ENCODE measurements around the gene SNX10. TPM values are rescaled to one million over a fixed set of nuclear protein-coding genes. Genes with fewer than 3 reads are reported as not detected.

Gene SNX10
- total and polyA plus RNA-seq, 2 of the 4 experiments (the other 2 are of a cell fraction), result not detected

DNA sequence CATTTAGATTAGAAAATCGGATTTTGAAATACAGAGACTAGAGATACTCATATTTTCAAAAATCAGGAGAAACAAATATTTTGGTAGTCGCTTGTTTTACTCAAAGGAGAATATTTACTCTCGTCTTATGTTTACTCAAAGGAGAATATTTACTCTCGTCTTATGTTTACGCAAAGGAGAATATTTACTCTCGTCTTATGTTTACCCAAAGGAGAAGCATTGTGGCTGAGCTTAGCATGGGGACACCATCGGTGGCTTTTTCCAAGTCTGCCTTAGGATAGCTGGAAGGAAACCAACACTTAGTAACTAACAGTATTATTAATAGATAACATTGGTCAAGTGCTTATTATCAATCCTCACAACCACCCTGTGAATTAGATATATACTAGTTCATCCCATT lies 71.8 kb downstream of the SNX10 start:
- Histone ChIP-seq H2BK20ac (ENCODE audit: low read depth, low read length) (no peak overlapping the region), H3K36me3 (ENCODE audit: control insufficient read depth, insufficient read depth, low read length) (no peaks in the 10 kb centered on the region), H3K79me1 (ENCODE audit: low read depth in 1 of 2, low read length in 2 of 2) (no peaks in the 10 kb centered on the region), H2AK5ac (ENCODE audit: low read depth, low read length) (no peak overlapping the region), H2AFZ (replicated peaks; ENCODE audit: low read length, poor library complexity) (no peak overlapping the region), H3K4me1 (ENCODE audit: control insufficient read depth, insufficient read depth, low read length) (no peaks in the 10 kb centered on the region), H2BK15ac (ENCODE audit: low read depth, low read length) (no peak overlapping the region), H2BK5ac (ENCODE audit: low read depth, low read length, poor library complexity, severe bottlenecking) (no peak overlapping the region), H2AK9ac (replicated peaks; ENCODE audit: low read depth, low read length, poor library complexity) (no peak overlapping the region), H4K20me1 (ENCODE audit: insufficient read depth, low read length) (no peaks in the 10 kb centered on the region), H3K56ac (ENCODE audit: extremely low read depth, insufficient read depth, low read length) (no peak overlapping the region), H3K4me2 (ENCODE audit: low read depth, low read length) (no peak overlapping the region), H3K4ac (ENCODE audit: low read depth, low read length) (no peak overlapping the region), H3K4me3 (ENCODE audit: insufficient read depth, low read depth, low read length) (no peak overlapping the region), H3K14ac (replicated peaks; ENCODE audit: low read depth, low read length) (no peak overlapping the region), H4K8ac (ENCODE audit: low read depth in 2 of 2, low read length in 2 of 2) (no peak overlapping the region), H4K5ac (ENCODE audit: low read depth, low read length) (no peak overlapping the region), H2BK120ac (ENCODE audit: low read depth, low read length) (no peak overlapping the region), H3K9me1 (ENCODE audit: insufficient read depth, low read length) (no peaks in the 10 kb centered on the region), H3K9me3 (ENCODE audit: control insufficient read depth, insufficient read depth, low read length) (no peaks in the 10 kb centered on the region), H3K27me3 (ENCODE audit: control insufficient read depth, insufficient read depth, low read length) (peaks cover 15% of the 10 kb centered on the region), H3K9ac (ENCODE audit: low read depth, low read length) (no peak overlapping the region), H3K18ac (ENCODE audit: low read depth, low read length) (no peak overlapping the region), H3K23ac (ENCODE audit: low read depth, low read length) (no peak overlapping the region), H3K27ac (ENCODE audit: insufficient read depth, low read length) (no peak overlapping the region), H4K91ac (ENCODE audit: insufficient read depth, low read depth, low read length) (no peak overlapping the region)
- ATAC-seq (ENCODE audit: low read depth) (no peak), DNase-seq (no peak)
- dilution Hi-C loops (cut with HindIII; ENCODE audit: low sequenced_read_pairs, unreplicated experiment), result no loop called here
- BruUV-seq (replicated peaks), result no TSS peak
- TF ChIP-seq POLR2A (IDR thresholded peaks at IDR 0.05; ENCODE audit: low read depth, low read length) (no peak), MAFK (IDR thresholded peaks at IDR 0.05; ENCODE audit: low read depth, low read length) (no peak), CEBPB (IDR thresholded peaks at IDR 0.05; ENCODE audit: low read depth, low read length) (no peak), MAZ (IDR thresholded peaks at IDR 0.05; ENCODE audit: borderline replicate concordance, low read depth, low read length) (no peak), RAD21 (IDR thresholded peaks at IDR 0.05; ENCODE audit: low read length) (no peak), BHLHE40 (IDR thresholded peaks at IDR 0.05; ENCODE audit: low read depth, low read length) (no peak), MXI1 (IDR thresholded peaks at IDR 0.05; ENCODE audit: borderline replicate concordance, low read depth, low read length) (no peak), FOS (IDR thresholded peaks at IDR 0.05; ENCODE audit: low read depth, low read length) (no peak), RFX5 (IDR thresholded peaks at IDR 0.05; ENCODE audit: low read depth, low read length) (no peak), NFE2L2 (IDR thresholded peaks at IDR 0.05; ENCODE audit: low read depth, low read length) (no peak), RCOR1 (IDR thresholded peaks at IDR 0.05; ENCODE audit: insufficient replicate concordance, low read length) (no peak), CHD1 (IDR thresholded peaks at IDR 0.05; ENCODE audit: low read depth, low read length) (no peak), SMC3 (IDR thresholded peaks at IDR 0.05; ENCODE audit: low read depth, low read length) (no peak)
- TF ChIP-seq, protein P1, sequence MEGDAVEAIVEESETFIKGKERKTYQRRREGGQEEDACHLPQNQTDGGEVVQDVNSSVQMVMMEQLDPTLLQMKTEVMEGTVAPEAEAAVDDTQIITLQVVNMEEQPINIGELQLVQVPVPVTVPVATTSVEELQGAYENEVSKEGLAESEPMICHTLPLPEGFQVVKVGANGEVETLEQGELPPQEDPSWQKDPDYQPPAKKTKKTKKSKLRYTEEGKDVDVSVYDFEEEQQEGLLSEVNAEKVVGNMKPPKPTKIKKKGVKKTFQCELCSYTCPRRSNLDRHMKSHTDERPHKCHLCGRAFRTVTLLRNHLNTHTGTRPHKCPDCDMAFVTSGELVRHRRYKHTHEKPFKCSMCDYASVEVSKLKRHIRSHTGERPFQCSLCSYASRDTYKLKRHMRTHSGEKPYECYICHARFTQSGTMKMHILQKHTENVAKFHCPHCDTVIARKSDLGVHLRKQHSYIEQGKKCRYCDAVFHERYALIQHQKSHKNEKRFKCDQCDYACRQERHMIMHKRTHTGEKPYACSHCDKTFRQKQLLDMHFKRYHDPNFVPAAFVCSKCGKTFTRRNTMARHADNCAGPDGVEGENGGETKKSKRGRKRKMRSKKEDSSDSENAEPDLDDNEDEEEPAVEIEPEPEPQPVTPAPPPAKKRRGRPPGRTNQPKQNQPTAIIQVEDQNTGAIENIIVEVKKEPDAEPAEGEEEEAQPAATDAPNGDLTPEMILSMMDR (conservative IDR thresholded peaks at IDR 0.05; ENCODE audit: low read depth, low read length), result no peak
- TF ChIP-seq, protein P2, sequence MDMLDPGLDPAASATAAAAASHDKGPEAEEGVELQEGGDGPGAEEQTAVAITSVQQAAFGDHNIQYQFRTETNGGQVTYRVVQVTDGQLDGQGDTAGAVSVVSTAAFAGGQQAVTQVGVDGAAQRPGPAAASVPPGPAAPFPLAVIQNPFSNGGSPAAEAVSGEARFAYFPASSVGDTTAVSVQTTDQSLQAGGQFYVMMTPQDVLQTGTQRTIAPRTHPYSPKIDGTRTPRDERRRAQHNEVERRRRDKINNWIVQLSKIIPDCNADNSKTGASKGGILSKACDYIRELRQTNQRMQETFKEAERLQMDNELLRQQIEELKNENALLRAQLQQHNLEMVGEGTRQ (IDR thresholded peaks at IDR 0.05; ENCODE audit: low read depth, low read length), result no peak
- TF ChIP-seq, protein P3, sequence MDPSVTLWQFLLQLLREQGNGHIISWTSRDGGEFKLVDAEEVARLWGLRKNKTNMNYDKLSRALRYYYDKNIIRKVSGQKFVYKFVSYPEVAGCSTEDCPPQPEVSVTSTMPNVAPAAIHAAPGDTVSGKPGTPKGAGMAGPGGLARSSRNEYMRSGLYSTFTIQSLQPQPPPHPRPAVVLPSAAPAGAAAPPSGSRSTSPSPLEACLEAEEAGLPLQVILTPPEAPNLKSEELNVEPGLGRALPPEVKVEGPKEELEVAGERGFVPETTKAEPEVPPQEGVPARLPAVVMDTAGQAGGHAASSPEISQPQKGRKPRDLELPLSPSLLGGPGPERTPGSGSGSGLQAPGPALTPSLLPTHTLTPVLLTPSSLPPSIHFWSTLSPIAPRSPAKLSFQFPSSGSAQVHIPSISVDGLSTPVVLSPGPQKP (IDR thresholded peaks at IDR 0.05; ENCODE audit: borderline replicate concordance, low read depth, low read length), result no peak
- no CpG with 5 or more reads among the region's 7 CpGs for WGBS, 2 experiments (ENCODE audit: extremely low coverage in 2 of 2, insufficient read length in 1 of 2)
- ChIA-PET CTCF (interaction anchor here (1.0 kb wide), 1 partner anchor 273 kb away, joined by 4 read pairs; no protein-coding TSS in a partner anchor), POLR2A (ENCODE audit: unreplicated experiment) (no interaction called here)
- intact Hi-C loops (cut with micrococcal nuclease), result loop anchor here (5.0 kb wide), 1 partner anchor 256 kb away; no protein-coding TSS in a partner anchor
- in situ Hi-C loops (cut with MboI; ENCODE audit: low sequenced_read_pairs), result loop anchor here (10.0 kb wide), 2 partner anchors 269 to 291 kb away; no protein-coding TSS in a partner anchor

Measured in IMR-90 (cell line).